K562 (cell line): Measurements from ENCODE around the gene KCNK16. TPM values are rescaled to one million over a fixed set of nuclear protein-coding genes. Genes with fewer than 3 reads are reported as not detected.

Source experiments
- ATAC-seq: fragments of 200-7000 bp; cut with Tn5 transposase; 3 replicates; pipeline ENCODE4 v1.9.1; 2020; ENCODE audit warnings: moderate library complexity
- BruUV-seq: library from RNA; stranded (reverse); fragments of 400-500 nt; replicated peaks from 2 replicates; lab custom pipeline; 2021; lab: Mats Ljungman, UMichigan
- CTCF ChIA-PET: fragments of 300-600 bp; formaldehyde crosslinking; extraction: SDS; loops from one replicate; lab custom pipeline; 2021; ENCODE audit warnings: low intra/inter-chr PET ratio; lab: Yijun Ruan, JAX
- POLR2A ChIA-PET: fragments of 300-600, 350-650 bp; sonication (Branson Sonifier 250); formaldehyde crosslinking; extraction: SDS; loops from one replicate; lab custom pipeline; 2021; ENCODE audit warnings: antibody characterized with exemption, inconsistent platforms; lab: Yijun Ruan, JAX
- DNase-seq, 4 experiments: peaks; one replicate each; pipeline versions ENCODE4 v3.0.0 to v3.0.0-alpha.2; 2011 to 2018; ENCODE audit warnings: low spot score in 3 of 4, mixed read lengths in 3 of 4; ENCODE audit errors: extremely low read depth in 1 of 4
- FAIRE-seq: peaks from 2 replicates; lab custom pipeline; 2011; peaks lifted over from hg19 to GRCh38; lab: Jason Lieb, UNC
- H2AFZ ChIP-seq: 2 replicates; pipeline ENCODE4 v1.6.0; 2011; ENCODE audit warnings: low read depth, low read length, control low read depth, inconsistent platforms
- H3K27ac ChIP-seq: fragments of 200-600 bp; 3 replicates; pipeline ENCODE4 v1.8.0; 2011; ENCODE audit warnings: low read depth, mild to moderate bottlenecking, control low read depth, inconsistent platforms, low read length, moderate library complexity, mixed read lengths; ENCODE audit errors: extremely low read depth
- H3K27me3 ChIP-seq, 2 experiments: fragments of 300-600 bp in 1 of 2; 2 replicates in 1 of 2; 3 replicates in 1 of 2; pipeline versions ENCODE4 v1.6.0 to v1.8.0; 2011; ENCODE audit warnings: inconsistent platforms in 2 of 2, low read length in 2 of 2, mild to moderate bottlenecking in 1 of 2, mixed read lengths in 1 of 2, moderate library complexity in 1 of 2; ENCODE audit not compliant: control insufficient read depth in 2 of 2, insufficient read depth in 2 of 2
- H3K36me3 ChIP-seq: fragments of 300-600 bp; 3 replicates; pipeline ENCODE4 v1.8.0; 2011; ENCODE audit warnings: mild to moderate bottlenecking, low read length, inconsistent platforms; ENCODE audit not compliant: control insufficient read depth, insufficient read depth
- H3K4me1 ChIP-seq, 2 experiments: fragments of 200-600 bp in 1 of 2; replicated peaks in 1 of 2; 2 replicates in 1 of 2; 3 replicates in 1 of 2; pipeline versions ENCODE4 v1.5.1 to v1.8.0; 2011; ENCODE audit warnings: inconsistent platforms in 2 of 2, low read length in 2 of 2, mild to moderate bottlenecking in 1 of 2, mixed read lengths in 1 of 2, moderate library complexity in 1 of 2; ENCODE audit not compliant: control insufficient read depth in 2 of 2, insufficient read depth in 2 of 2
- H3K4me2 ChIP-seq: 2 replicates; pipeline ENCODE4 v1.6.1; 2011; ENCODE audit warnings: low read length, control low read depth, inconsistent platforms, mixed read lengths; ENCODE audit not compliant: insufficient read depth
- H3K4me3 ChIP-seq: fragments of 200-600 bp; sonication (generic), shearing (Covaris generic); 2 replicates; pipeline ENCODE4 v1.5.1; 2016; ENCODE audit warnings: control low read depth, inconsistent platforms
- H3K79me2 ChIP-seq: fragments of 200-600 bp; 3 replicates; pipeline ENCODE4 v1.8.0; 2011; ENCODE audit warnings: low read length, inconsistent platforms; ENCODE audit not compliant: control insufficient read depth, insufficient read depth
- H3K9ac ChIP-seq, 2 experiments: 2 replicates each; pipeline versions ENCODE4 v1.6.0 to v1.6.1; 2011; ENCODE audit warnings: low read depth in 2 of 2, low read length in 2 of 2, control low read depth in 1 of 2, inconsistent platforms in 1 of 2, mild to moderate bottlenecking in 1 of 2, mixed read lengths in 1 of 2; ENCODE audit not compliant: insufficient read depth in 1 of 2
- H3K9me1 ChIP-seq: one replicate; pipeline ENCODE4 v1.6.0; 2011; ENCODE audit warnings: inconsistent platforms, mild to moderate bottlenecking, low read length, moderate library complexity; ENCODE audit not compliant: control insufficient read depth, insufficient read depth
- H3K9me3 ChIP-seq: replicated peaks from 2 replicates; pipeline ENCODE4 v1.5.1; 2011; ENCODE audit warnings: low read depth, low read length, inconsistent platforms; ENCODE audit not compliant: control insufficient read depth, insufficient read depth
- H4K20me1 ChIP-seq: replicated peaks from 2 replicates; pipeline ENCODE4 v1.6.1; 2011; ENCODE audit warnings: low read length, inconsistent platforms, mixed read lengths; ENCODE audit not compliant: control insufficient read depth, insufficient read depth
- CBX3 ChIP-seq, 2 experiments: IDR thresholded peaks; 1 replicate in 1 of 2; 2 replicates in 1 of 2; pipeline ENCODE4 v1.6.1; 2012; ENCODE audit warnings: inconsistent platforms in 2 of 2, low read length in 2 of 2, borderline replicate concordance in 1 of 2, control low read depth in 1 of 2
- ESRRB ChIP-seq: fragments of 250-450 bp; sonication (Bioruptor Pico); IDR thresholded peaks from 2 replicates; pipeline ENCODE4 v1.5.0; 2020; ENCODE audit warnings: mild to moderate bottlenecking, moderate library complexity, borderline replicate concordance
- HMGN3 ChIP-seq: IDR thresholded peaks from 2 replicates; pipeline ENCODE4 v1.6.1; 2011; ENCODE audit warnings: borderline replicate concordance, low read depth, mild to moderate bottlenecking, mixed read lengths, low read length; ENCODE audit not compliant: insufficient read length; ENCODE audit errors: extremely low read depth
- ILF3 ChIP-seq: fragments of 450-650 bp; IDR thresholded peaks from 2 replicates; pipeline ENCODE4 v1.6.1; 2018; ENCODE audit warnings: antibody characterized with exemption, mild to moderate bottlenecking, moderate library complexity, borderline replicate concordance
- NCOA6 ChIP-seq: fragments of 450-650 bp; IDR thresholded peaks from 2 replicates; pipeline ENCODE4 v1.6.1; 2017; ENCODE audit warnings: mild to moderate bottlenecking
- PCBP1 ChIP-seq: fragments of 200-400 bp; formaldehyde crosslinking; IDR thresholded peaks from 2 replicates; pipeline ENCODE4 v1.6.1; 2018; ENCODE audit warnings: mild to moderate bottlenecking, low read depth, low read length; ENCODE audit not compliant: poor library complexity, severe bottlenecking
- RFX7 ChIP-seq: fragments of 250-450 bp; sonication (Bioruptor Pico); IDR thresholded peaks from 2 replicates; pipeline ENCODE4 v1.5.1; 2021; ENCODE audit warnings: mild to moderate bottlenecking
- SMARCA4 ChIP-seq: fragments of 450-650 bp; IDR thresholded peaks from 2 replicates; pipeline ENCODE4 v1.6.1; 2016
- SREBF1 ChIP-seq: fragments of 150-350 bp; IDR thresholded peaks from 2 replicates; pipeline ENCODE4 v1.6.1; 2014; ENCODE audit warnings: antibody characterized with exemption, low read depth, low read length, borderline replicate concordance
- ZNF239 ChIP-seq: fragments of 250-450 bp; sonication (Bioruptor Pico); IDR thresholded peaks from 2 replicates; pipeline ENCODE4 v1.4.0; 2020; ENCODE audit warnings: mild to moderate bottlenecking
- ZNF785 ChIP-seq: fragments of 250-450 bp; sonication (Bioruptor Pico); IDR thresholded peaks from 2 replicates; pipeline ENCODE4 v1.4.0; 2020; ENCODE audit warnings: mild to moderate bottlenecking
- WGBS: fragments of 100-300 bp; shearing (Covaris generic); methylation state at CpG from one replicate; pipeline ENCODE4 v1.1.6; 2016; ENCODE audit warnings: low coverage, mixed read lengths; ENCODE audit not compliant: insufficient coverage; ENCODE audit errors: missing lambda C conversion rate; 5-methylcytosine and 5-hydroxymethylcytosine counted together
- in situ Hi-C: fragments of 300-500 bp; cut with MboI; formaldehyde crosslinking; loops from 4 replicates; pipeline ENCODE4 v1.15.0; 2018; ENCODE audit warnings: inconsistent platforms, mixed read lengths
- intact Hi-C: fragments of 100-400 bp; cut with micrococcal nuclease; formaldehyde crosslinking; loops from 2 replicates; pipeline ENCODE4 v1.14.2; 2022
- polyA plus RNA-seq, 8 experiments: library from polyadenylated mRNA; depleted of rRNA in 4 of 8; stranded (reverse) in 5 of 8; unstranded in 3 of 8; fragments of >200 nt; fragmentation: Nextera tagmentation in 2 of 8; fragmentation: Illumina TruSeq in 1 of 8; extraction: Ambion mirVana in 2 of 8; extraction: Trizol in 1 of 8; gene quantifications; 2 replicates each; pipeline versions ENCODE4 v1.2.1 to v1.2.3, GENCODE V29; 2011 to 2014; ENCODE audit warnings: inconsistent platforms in 1 of 8, missing spikeins in 1 of 8
- total RNA-seq, 7 experiments: library from RNA; depleted of rRNA in 6 of 7; stranded (reverse); fragments of >200 nt in 6 of 7; fragmentation: Illumina TruSeq in 2 of 7; extraction: Trizol in 2 of 7; gene quantifications; 2 replicates each; pipeline versions ENCODE4 v1.2.1 to v1.2.3, GENCODE V29; 2011 to 2021; ENCODE audit warnings: low replicate concordance in 1 of 7
- TF ChIP-seq, protein P1 (sequence below): fragments of 450-650 bp; conservative IDR thresholded peaks from 2 replicates; pipeline ENCODE4 v1.6.1; 2016; ENCODE audit warnings: missing genetic modification characterization, low read depth, mild to moderate bottlenecking, missing compliant biosample characterization, moderate library complexity

The KCNK16 gene
- total and polyA plus RNA-seq, 9 of the 15 experiments (the other 6 are each of a cell fraction or from before 2014, with no cell fraction given) = not detected

DNA sequence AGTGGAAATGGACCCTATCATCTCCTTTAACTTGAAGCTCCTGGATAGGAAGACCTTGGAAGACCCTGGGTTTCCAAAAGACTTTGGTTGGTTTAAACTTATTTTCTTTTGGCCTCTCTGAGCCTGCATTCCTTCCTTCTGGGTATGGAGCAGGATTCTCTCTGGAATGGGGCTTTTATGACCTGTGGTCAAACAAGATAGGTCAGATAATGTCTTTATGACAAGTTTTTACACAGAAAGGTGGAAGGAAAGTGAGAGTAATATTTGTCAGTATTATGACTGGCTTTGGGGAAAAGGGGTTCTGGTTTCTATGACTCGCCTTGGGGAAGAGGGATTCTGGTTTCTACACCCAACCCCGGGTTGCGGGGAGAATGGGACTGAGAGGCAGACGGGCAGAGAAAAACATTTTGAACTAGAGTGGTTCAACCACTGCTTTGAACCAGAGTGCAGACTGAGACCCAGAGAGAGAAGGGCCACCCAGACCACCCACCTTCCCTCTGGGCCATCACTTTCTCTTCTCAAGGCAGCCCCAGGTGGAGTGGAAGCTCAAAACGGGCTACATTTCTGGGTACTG, 55.6 kb downstream of the KCNK16 start (continued):
- TF ChIP-seq ILF3 (no peak), ZNF239 (CRISPR knock-in tag) (no peak), SREBF1 (no peak), ZNF785 (CRISPR knock-in tag) (no peak), SMARCA4 (no peak), NCOA6 (no peak), CBX3 (IDR thresholded peaks at IDR 0.05; ENCODE audit: borderline replicate concordance in 1 of 2, low read length in 2 of 2) (no peak), ESRRB (CRISPR knock-in tag) (no peak), HMGN3 (no peak)

GRCh38 chr6:39266375-39266774, 56.1 kb downstream of the KCNK16 start:
- Histone ChIP-seq H3K27me3 (peaks cover 37 to 43% of the 10 kb centered on the region in 2 experiments), H3K4me3 (no peak overlapping the region), H3K9me3 (no peaks in the 10 kb centered on the region), H3K4me2 (no peak overlapping the region), H2AFZ (no peak overlapping the region), H3K9me1 (no peaks in the 10 kb centered on the region), H3K36me3 (no peaks in the 10 kb centered on the region), H4K20me1 (no peaks in the 10 kb centered on the region), H3K9ac (no peak overlapping the region), H3K79me2 (no peaks in the 10 kb centered on the region), H3K4me1 (no peaks in the 10 kb centered on the region), H3K27ac (no peak overlapping the region)
- intact Hi-C loops (no loop called here), in situ Hi-C loops (no loop called here)
- FAIRE-seq (no peak), DNase-seq (no peak), ATAC-seq (no peak)
- WGBS = 0% methylated on average over 2 of the region's 2 CpGs
- ChIA-PET CTCF (no interaction called here), POLR2A (interaction anchor here (0.9 kb wide), 1 partner anchor 40 kb away, joined by 4 read pairs; no protein-coding TSS in a partner anchor)
- BruUV-seq = no TSS peak
- TF ChIP-seq RFX7 = no peak
- TF ChIP-seq PCBP1 = no peak
- TF ChIP-seq, protein P1, sequence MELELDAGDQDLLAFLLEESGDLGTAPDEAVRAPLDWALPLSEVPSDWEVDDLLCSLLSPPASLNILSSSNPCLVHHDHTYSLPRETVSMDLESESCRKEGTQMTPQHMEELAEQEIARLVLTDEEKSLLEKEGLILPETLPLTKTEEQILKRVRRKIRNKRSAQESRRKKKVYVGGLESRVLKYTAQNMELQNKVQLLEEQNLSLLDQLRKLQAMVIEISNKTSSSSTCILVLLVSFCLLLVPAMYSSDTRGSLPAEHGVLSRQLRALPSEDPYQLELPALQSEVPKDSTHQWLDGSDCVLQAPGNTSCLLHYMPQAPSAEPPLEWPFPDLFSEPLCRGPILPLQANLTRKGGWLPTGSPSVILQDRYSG (tag) = no peak

Other genes with a start within 250 kb of the KCNK16 start
- 11.1 and 11.6 TPM in 2 replicates for gene SAYSD1, start 207.5 kb downstream of the KCNK16 start, total RNA-seq (2014; rRNA removed)
- gene SAYSD1, start 207.5 kb downstream of the KCNK16 start, total RNA-seq (2014; rRNA removed; fragmentation: Illumina TruSeq; extraction: Trizol) = 14.0 TPM in 2 replicates
- gene SAYSD1, start 207.5 kb downstream of the KCNK16 start, total RNA-seq (2015; rRNA removed; fragmentation: Illumina TruSeq; extraction: Trizol) = 13.8 and 15.2 TPM in 2 replicates
- 12.4 and 13.6 TPM in 2 replicates for gene SAYSD1, start 207.5 kb downstream of the KCNK16 start, total RNA-seq (2021)
- gene SAYSD1, start 207.5 kb downstream of the KCNK16 start, polyA plus RNA-seq (2011; rRNA removed) = 18.0 and 19.1 TPM in 2 replicates
- gene SAYSD1, start 207.5 kb downstream of the KCNK16 start, polyA plus RNA-seq (2014; fragmentation: Illumina TruSeq; extraction: Trizol) = 10.6 and 12.0 TPM in 2 replicates
- gene SAYSD1, start 207.5 kb downstream of the KCNK16 start, polyA plus RNA-seq (2014; fragmentation: Nextera tagmentation; extraction: Ambion mirVana) = 1 to 10 TPM; 3.5 to 4.2 TPM
- gene SAYSD1, start 207.5 kb downstream of the KCNK16 start, polyA plus RNA-seq (2014; rRNA removed) = 12.9 and 18.6 TPM in 2 replicates
- 35.5 and 38.0 TPM in 2 replicates for gene KCNK5, start 93.2 kb downstream of the KCNK16 start, total RNA-seq (2014; rRNA removed)
- 12.7 and 15.0 TPM in 2 replicates for gene KCNK5, start 93.2 kb downstream of the KCNK16 start, total RNA-seq (2014; rRNA removed; fragmentation: Illumina TruSeq; extraction: Trizol)
- gene KCNK5, start 93.2 kb downstream of the KCNK16 start, total RNA-seq (2015; rRNA removed; fragmentation: Illumina TruSeq; extraction: Trizol) = 26.1 and 27.1 TPM in 2 replicates
- gene KCNK5, start 93.2 kb downstream of the KCNK16 start, total RNA-seq (2021) = 41.6 and 45.8 TPM in 2 replicates
- 17.5 and 24.6 TPM in 2 replicates for gene KCNK5, start 93.2 kb downstream of the KCNK16 start, polyA plus RNA-seq (2011; rRNA removed)
- gene KCNK5, start 93.2 kb downstream of the KCNK16 start, polyA plus RNA-seq (2014; fragmentation: Illumina TruSeq; extraction: Trizol) = 25.8 and 31.8 TPM in 2 replicates
- 1 to 10 TPM; 1.5 to 1.9 TPM for gene KCNK5, start 93.2 kb downstream of the KCNK16 start, polyA plus RNA-seq (2014; fragmentation: Nextera tagmentation; extraction: Ambion mirVana)
- 25.6 and 31.5 TPM in 2 replicates for gene KCNK5, start 93.2 kb downstream of the KCNK16 start, polyA plus RNA-seq (2014; rRNA removed)
- gene KCNK17, start 8.3 kb downstream of the KCNK16 start, total RNA-seq (2014; rRNA removed) = not detected in 2 replicates
- not detected in 2 replicates for gene KCNK17, start 8.3 kb downstream of the KCNK16 start, total RNA-seq (2014; rRNA removed; fragmentation: Illumina TruSeq; extraction: Trizol)
- gene KCNK17, start 8.3 kb downstream of the KCNK16 start, total RNA-seq (2015; rRNA removed; fragmentation: Illumina TruSeq; extraction: Trizol) = not detected in 2 replicates
- not detected in 2 replicates for gene KCNK17, start 8.3 kb downstream of the KCNK16 start, total RNA-seq (2021)
- not detected in 2 replicates for gene KCNK17, start 8.3 kb downstream of the KCNK16 start, polyA plus RNA-seq (2011; rRNA removed)
- not detected in 2 replicates for gene KCNK17, start 8.3 kb downstream of the KCNK16 start, polyA plus RNA-seq (2014; fragmentation: Illumina TruSeq; extraction: Trizol)
- gene KCNK17, start 8.3 kb downstream of the KCNK16 start, polyA plus RNA-seq (2014; fragmentation: Nextera tagmentation; extraction: Ambion mirVana) = not detected
- not detected in 2 replicates for gene KCNK17, start 8.3 kb downstream of the KCNK16 start, polyA plus RNA-seq (2014; rRNA removed)